ENCODE results near the gene C6orf62.
"Not testable (repeated sequence)": the region's sequence is repeated elsewhere in the genome, so short reads cannot be mapped to it uniquely, and the experiment has no call there.

C6orf62 gene

GRCh38 chr6:24719125-24719971 lies at the start of gene C6orf62:
Gene C6orf62, minus strand, starts transcription at chr6:24719154. Its CDS starts 486 bp downstream, at chr6:24718668.
- peak in 3 of 4 experiments; percentile 8 to 11 (median 8) for DNase-seq

DNA sequence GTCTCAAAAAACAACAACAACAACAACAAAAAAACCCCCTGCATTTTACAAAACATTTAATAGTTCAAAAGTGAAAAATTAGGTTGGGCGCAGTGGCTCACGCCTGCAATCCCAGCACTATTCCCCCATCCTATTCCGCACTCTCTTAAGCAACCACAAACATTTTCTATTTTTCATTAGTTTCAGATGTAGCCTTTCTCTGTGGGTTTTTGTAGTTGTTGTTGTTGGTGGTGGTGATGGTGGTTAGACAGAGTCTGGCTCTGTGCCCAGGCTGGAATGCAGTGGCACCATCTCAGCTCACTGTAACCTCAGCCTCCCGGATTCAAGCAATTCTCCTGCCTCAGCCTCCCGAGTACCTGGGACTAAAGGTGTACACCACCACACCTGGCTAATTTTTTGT lies 49.4 kb upstream of the C6orf62 start:
- DNase-seq = no peak

DNA sequence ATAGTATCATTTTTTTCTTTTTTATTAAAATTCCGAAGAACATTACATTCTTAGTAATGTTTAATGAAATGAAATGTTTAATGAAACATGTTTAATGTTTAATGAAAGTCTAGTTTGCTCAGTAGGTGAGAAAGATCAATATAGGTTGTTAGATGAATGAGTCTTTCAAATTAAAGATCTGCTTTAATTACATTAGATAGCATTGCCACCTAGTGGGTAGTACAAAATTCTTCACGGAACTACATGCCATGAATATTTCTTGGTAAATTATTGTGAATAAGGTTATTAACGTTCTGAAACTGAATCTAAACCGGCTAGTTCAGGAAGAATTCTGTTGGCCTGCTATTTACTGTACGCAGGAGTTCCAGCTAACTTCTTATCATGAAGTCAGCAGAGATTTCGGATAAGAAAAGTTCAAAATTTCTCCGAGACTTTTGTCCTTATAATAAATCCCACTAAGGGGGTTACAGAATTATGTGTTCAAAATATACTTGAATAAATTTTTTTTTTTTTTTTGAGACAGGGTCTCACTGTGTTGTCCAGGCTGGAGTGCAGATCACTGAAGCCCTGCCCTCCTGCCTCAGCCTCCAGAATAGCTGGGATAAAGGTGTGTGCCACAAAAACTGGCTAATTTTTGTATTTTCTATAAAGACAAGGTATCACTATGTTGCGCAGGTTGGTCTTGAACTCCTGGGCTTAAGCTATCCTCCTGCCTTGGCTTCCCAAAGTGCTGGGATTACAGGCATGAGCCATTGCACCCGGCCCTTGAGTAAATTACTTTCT lies 47.9 kb upstream of the C6orf62 start:
- DNase-seq = no peak

- not testable (repeated sequence) for DNase-seq
These were observed 47.0 kb upstream of the C6orf62 start for GRCh38 chr6:24765968-24766367.

- not testable (repeated sequence) for DNase-seq
These were observed 46.2 kb upstream of the C6orf62 start for GRCh38 chr6:24764833-24765828.

GRCh38 chr6:24763578-24763977 lies 44.6 kb upstream of the C6orf62 start:
- no peak for DNase-seq

DNA sequence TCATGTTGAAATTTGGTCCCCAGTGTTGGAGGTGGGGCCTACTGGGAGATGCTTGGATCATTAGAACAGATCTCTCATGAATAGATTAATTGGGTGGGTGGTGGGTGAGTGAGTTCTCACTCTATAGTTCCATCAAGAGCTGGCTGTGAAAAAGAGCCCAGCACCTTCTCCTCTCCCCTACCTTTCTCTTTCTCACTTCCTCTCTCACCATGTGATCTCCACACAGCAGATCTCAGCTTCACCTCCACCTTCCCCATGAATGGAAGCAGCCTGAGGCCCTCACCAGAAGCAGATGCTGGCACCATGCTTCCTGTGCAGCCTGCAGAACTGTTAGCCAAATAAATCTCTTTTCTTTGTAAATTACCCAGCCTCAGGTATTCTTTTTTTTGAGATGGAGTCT lies 42.9 kb upstream of the C6orf62 start:
- DNase-seq = no peak

GRCh38 chr6:24761193-24761835 lies 42.4 kb upstream of the C6orf62 start:
- no peak for DNase-seq

GRCh38 chr6:24760210-24760609 lies 41.3 kb upstream of the C6orf62 start:
- DNase-seq = no peak

GRCh38 chr6:24759718-24760117 lies 40.8 kb upstream of the C6orf62 start:
- no peak for DNase-seq

DNA sequence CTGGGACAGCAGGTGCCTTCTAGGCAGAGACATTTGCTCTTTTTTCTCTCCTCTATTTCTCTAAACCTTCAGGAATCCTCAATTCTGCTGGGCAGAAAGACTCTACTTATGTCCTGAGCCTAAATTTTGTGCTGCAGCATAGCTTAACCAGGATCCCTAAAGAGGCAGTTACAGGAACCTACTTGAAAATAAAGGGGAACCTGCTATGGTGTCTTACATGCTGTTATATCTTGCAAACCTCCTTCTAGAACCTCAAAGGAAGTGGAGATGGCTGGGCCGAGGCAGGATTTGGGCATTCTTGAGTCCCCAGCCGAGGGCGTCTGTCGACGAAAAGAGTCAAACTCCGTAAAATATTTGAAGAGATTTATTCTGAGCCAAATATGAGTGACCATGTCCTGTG lies 38.7 kb upstream of the C6orf62 start:
- DNase-seq = no peak

DNA sequence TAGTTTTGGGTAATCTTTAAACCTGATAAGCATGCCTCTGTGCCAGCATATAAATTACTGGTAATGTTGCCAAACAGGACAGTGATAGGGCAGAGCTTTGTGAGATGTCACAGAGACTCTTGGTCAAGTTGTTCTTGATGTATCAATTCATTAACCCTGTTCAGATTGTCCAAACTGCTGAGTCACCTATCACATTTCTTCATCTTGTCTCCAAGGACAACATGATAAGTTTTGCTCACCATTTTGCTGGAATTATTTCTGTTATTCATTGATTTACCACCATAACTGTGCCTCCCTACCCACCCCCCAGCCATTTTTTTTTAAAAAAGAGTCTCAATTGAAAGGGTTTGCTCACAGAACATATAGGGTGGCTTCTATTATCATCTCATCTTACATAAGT lies 36.3 kb upstream of the C6orf62 start:
- DNase-seq = no peak

DNA sequence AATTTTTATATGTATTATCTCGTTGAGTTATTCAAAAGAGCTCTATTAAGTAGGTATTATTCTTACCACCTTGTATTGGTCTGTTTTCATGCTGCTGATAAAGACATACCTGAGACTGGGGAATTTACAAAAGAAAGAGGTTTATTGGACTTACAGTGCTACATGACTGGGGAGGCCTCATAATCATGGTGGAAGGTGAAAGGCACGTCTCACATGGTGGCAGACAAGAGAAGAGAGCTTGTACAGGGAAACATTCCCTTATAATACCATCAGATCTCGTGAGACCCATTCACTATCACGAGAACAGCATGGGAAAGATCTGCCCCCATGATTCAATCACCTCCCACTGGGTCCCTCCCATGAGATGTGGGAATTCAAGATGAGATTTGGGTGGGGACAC lies 35.4 kb upstream of the C6orf62 start:
- DNase-seq = not testable (repeated sequence)

GRCh38 chr6:24753545-24753944 lies 34.6 kb upstream of the C6orf62 start:
- no peak for DNase-seq

DNA sequence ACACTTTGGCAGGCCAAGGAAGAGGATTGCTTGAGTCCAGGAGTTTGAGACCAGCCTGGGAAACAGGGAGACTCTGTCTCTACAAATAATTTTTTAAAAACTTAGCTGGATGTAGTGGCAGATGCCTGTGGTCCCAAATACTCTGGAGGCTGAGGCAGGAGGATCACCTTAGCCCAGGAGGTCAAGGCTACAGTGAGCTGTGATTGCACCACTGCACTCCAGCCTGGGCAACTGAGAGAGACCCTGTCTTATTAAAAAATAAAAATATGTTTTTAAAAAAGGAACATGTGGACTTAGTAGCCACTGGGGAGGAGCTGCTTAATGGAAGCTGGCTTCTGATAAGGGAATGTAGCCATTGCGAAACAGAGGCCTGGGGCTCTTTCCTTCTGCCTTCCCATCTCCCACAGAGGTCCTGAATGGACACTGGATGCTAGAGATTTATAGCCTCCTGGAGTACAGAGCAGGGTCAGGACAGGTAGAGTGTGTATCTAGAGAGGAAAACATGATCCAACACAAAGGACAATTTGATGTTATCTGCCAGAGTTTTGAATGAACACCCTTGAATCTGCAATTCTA lies 34.1 kb upstream of the C6orf62 start:
- DNase-seq = no peak

DNA sequence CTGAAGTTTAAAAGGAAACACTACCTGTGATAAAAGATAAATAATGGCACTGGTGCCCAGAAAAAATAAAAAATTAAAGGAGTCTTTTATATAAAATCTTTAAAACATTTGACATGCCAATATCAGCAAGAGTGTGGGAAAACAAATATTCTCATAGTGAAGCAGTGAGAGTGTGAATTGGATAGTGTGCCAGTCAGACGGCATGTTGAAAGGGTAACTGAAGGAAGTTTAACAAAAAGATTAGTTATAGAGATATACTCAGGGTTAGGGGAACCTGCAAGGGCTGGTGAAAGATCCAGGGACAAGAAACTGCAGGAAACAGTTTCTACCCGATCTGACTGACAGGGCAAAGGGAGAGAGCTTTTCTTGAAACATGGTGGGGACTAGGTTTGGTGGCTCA lies 33.5 kb upstream of the C6orf62 start:
- no peak for DNase-seq

GRCh38 chr6:24750878-24751277 lies 31.9 kb upstream of the C6orf62 start:
- not testable (repeated sequence) for DNase-seq

- DNase-seq = no peak
These were observed 30.3 kb upstream of the C6orf62 start for GRCh38 chr6:24749297-24749696.

DNA sequence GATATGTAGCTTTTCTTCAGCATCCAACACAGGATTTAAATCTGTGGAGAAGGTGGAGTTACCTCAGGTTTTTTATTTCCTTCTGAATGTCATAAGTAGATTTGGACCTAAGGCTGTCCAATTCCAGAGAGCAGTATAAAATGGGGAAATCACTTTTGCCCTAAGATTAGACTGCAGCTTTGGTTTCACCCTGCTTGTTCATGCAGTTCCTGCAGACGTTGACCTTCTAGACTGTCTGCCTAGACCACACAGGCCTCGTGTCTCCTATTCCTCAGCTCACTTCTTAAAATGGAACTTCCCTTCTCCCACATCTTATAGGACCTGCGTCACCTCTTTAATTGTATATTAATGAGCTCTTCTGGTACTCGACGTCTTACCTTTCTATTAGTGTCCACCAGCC lies 26.0 kb upstream of the C6orf62 start:
- no peak for DNase-seq

DNA sequence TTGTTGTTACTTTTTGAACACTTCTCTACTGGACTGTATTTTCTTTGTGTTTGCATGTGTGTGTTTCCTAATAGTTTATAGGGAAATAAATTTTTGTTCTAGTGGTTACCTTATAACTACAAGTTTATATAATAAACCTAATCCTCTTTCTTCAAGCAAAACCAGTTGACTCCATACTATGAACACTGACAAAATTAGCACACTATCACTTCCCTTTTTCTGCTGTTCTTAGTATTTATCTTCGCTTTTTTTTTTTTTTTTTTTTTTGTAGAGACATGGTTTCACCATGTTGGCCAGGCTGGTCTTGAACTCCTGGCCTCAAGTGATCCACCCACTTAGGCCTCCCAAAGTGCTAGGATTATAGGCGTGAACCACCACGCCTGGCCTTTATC lies 25.0 kb upstream of the C6orf62 start:
- DNase-seq = no peak

- no peak for DNase-seq
These were observed 24.4 kb upstream of the C6orf62 start for GRCh38 chr6:24743265-24743943.
